ENCODE measurements around the gene SLC26A2.

DNA sequence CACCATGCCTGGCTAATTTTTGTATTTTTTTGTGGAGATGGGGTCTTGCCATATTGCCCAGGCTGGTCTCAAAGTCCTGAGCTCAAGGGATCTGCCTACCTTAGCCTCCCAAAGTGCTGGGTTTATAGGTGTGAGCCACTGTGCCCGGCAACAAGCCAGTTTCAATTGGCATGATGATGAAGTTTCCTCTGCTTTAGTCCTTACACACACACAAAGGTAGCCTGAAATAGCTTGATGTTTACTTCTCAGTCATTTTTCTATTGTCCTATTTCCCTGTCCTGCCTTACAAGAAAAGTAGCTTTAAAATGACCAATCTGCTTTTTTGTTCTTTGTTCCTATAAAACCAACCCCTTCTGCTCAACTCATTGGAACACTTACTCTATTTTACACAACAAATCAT is 49.5 kb upstream of the SLC26A2 start:
- TF ChIP-seq, protein P1, sequence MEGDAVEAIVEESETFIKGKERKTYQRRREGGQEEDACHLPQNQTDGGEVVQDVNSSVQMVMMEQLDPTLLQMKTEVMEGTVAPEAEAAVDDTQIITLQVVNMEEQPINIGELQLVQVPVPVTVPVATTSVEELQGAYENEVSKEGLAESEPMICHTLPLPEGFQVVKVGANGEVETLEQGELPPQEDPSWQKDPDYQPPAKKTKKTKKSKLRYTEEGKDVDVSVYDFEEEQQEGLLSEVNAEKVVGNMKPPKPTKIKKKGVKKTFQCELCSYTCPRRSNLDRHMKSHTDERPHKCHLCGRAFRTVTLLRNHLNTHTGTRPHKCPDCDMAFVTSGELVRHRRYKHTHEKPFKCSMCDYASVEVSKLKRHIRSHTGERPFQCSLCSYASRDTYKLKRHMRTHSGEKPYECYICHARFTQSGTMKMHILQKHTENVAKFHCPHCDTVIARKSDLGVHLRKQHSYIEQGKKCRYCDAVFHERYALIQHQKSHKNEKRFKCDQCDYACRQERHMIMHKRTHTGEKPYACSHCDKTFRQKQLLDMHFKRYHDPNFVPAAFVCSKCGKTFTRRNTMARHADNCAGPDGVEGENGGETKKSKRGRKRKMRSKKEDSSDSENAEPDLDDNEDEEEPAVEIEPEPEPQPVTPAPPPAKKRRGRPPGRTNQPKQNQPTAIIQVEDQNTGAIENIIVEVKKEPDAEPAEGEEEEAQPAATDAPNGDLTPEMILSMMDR (IDR thresholded peaks at IDR 0.05 in 2 of 3, conservative IDR thresholded peaks at IDR 0.05 in 1 of 3; ENCODE audit: control insufficient read depth in 2 of 3, extremely low read depth in 1 of 3, insufficient read depth in 1 of 3, low read depth in 3 of 3, low read length in 3 of 3) = no peak
- TF ChIP-seq, protein P2, sequence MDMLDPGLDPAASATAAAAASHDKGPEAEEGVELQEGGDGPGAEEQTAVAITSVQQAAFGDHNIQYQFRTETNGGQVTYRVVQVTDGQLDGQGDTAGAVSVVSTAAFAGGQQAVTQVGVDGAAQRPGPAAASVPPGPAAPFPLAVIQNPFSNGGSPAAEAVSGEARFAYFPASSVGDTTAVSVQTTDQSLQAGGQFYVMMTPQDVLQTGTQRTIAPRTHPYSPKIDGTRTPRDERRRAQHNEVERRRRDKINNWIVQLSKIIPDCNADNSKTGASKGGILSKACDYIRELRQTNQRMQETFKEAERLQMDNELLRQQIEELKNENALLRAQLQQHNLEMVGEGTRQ (IDR thresholded peaks at IDR 0.05; ENCODE audit: borderline replicate concordance, low read depth, low read length) = no peak
- TF ChIP-seq CBX3 (IDR thresholded peaks at IDR 0.05; ENCODE audit: borderline replicate concordance, low read depth) = no peak
- TF ChIP-seq ZNF274 (IDR thresholded peaks at IDR 0.05; ENCODE audit: insufficient read depth, insufficient read length) = no peak
- TF ChIP-seq, protein P3, sequence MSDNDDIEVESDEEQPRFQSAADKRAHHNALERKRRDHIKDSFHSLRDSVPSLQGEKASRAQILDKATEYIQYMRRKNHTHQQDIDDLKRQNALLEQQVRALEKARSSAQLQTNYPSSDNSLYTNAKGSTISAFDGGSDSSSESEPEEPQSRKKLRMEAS (IDR thresholded peaks at IDR 0.05; ENCODE audit: low read depth, low read length) = no peak
- no peak for TF ChIP-seq MXI1 (IDR thresholded peaks at IDR 0.05; ENCODE audit: low read depth, low read length)
- no peak for TF ChIP-seq NR2F1 (conservative IDR thresholded peaks at IDR 0.05)
- no peak for TF ChIP-seq MEF2A (IDR thresholded peaks at IDR 0.05; ENCODE audit: insufficient read depth, low read depth, low read length)
- TF ChIP-seq, protein P4, sequence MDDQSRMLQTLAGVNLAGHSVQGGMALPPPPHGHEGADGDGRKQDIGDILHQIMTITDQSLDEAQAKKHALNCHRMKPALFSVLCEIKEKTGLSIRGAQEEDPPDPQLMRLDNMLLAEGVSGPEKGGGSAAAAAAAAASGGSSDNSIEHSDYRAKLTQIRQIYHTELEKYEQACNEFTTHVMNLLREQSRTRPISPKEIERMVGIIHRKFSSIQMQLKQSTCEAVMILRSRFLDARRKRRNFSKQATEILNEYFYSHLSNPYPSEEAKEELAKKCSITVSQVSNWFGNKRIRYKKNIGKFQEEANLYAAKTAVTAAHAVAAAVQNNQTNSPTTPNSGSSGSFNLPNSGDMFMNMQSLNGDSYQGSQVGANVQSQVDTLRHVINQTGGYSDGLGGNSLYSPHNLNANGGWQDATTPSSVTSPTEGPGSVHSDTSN (IDR thresholded peaks at IDR 0.05; ENCODE audit: insufficient replicate concordance, low read depth, low read length) = no peak
- no peak for TF ChIP-seq MEF2B (IDR thresholded peaks at IDR 0.05; ENCODE audit: partially characterized antibody, poor library complexity, severe bottlenecking)
- TF ChIP-seq, protein P5, sequence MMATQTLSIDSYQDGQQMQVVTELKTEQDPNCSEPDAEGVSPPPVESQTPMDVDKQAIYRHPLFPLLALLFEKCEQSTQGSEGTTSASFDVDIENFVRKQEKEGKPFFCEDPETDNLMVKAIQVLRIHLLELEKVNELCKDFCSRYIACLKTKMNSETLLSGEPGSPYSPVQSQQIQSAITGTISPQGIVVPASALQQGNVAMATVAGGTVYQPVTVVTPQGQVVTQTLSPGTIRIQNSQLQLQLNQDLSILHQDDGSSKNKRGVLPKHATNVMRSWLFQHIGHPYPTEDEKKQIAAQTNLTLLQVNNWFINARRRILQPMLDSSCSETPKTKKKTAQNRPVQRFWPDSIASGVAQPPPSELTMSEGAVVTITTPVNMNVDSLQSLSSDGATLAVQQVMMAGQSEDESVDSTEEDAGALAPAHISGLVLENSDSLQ (IDR thresholded peaks at IDR 0.05) = no peak
